PC-3 (cell line): ENCODE data around the gene SCN1A. TPM values are rescaled to one million over a fixed set of nuclear protein-coding genes. Genes with fewer than 3 reads are reported as not detected.

Source experiments
- ATAC-seq: fragments of 200-7000 bp; cut with Tn5 transposase; 2 replicates; pipeline ENCODE4 v1.9.1; 2020; ENCODE audit warnings: mild to moderate bottlenecking, moderate library complexity
- BruUV-seq: library from RNA; stranded (reverse); fragments of 400-500 nt; replicated peaks from 2 replicates; lab custom pipeline; 2021; lab: Mats Ljungman, UMichigan
- CTCF ChIA-PET: fragments of 300-600 bp; sonication (Branson Sonifier 250); formaldehyde crosslinking; loops from one replicate; lab custom pipeline; 2022; ENCODE audit warnings: antibody characterized with exemption; lab: Charles Lee
- POLR2A ChIA-PET: fragments of 300-600 bp; sonication (Branson Sonifier 250); formaldehyde crosslinking; loops from one replicate; lab custom pipeline; 2022; ENCODE audit warnings: antibody characterized with exemption; ENCODE audit not compliant: unreplicated experiment; lab: Charles Lee
- DNase-seq: peaks from one replicate; pipeline ENCODE4 v3.0.0-alpha.2; 2015
- H2AFZ ChIP-seq: fragments of 300-600 bp; sonication (generic); 2 replicates; pipeline ENCODE4 v1.6.0; 2016; ENCODE audit warnings: antibody characterized with exemption, low read length
- H3F3A ChIP-seq: fragments of 300-600 bp; sonication (generic); one replicate; pipeline ENCODE4 v1.6.0; 2017; ENCODE audit warnings: antibody characterized with exemption, low read length, control low read depth, mild to moderate bottlenecking; ENCODE audit not compliant: unreplicated experiment
- H3K27ac ChIP-seq: fragments of 300-600 bp; sonication (generic); 2 replicates; pipeline ENCODE4 v1.5.1; 2016; ENCODE audit warnings: mild to moderate bottlenecking, low read length
- H3K27me3 ChIP-seq: fragments of 300-600 bp; sonication (generic); 2 replicates; pipeline ENCODE4 v1.6.1; 2016; ENCODE audit warnings: low read length, mixed read lengths
- H3K36me3 ChIP-seq: fragments of 300-600 bp; sonication (generic); 2 replicates; pipeline ENCODE4 v1.6.1; 2016; ENCODE audit warnings: low read depth, mixed run types, low read length, mixed read lengths
- H3K4me1 ChIP-seq: fragments of 300-600 bp; sonication (generic); 2 replicates; pipeline ENCODE4 v1.5.1; 2016; ENCODE audit warnings: low read length; ENCODE audit not compliant: insufficient read depth
- H3K4me2 ChIP-seq: fragments of 300-600 bp; sonication (generic); 2 replicates; pipeline ENCODE4 v1.6.0; 2016; ENCODE audit warnings: low read length
- H3K4me3 ChIP-seq: fragments of 300-600 bp; sonication (generic); 2 replicates; pipeline ENCODE4 v1.5.1; 2016; ENCODE audit warnings: mild to moderate bottlenecking, low read length, mixed read lengths
- H3K79me2 ChIP-seq: fragments of 300-600 bp; sonication (generic); 2 replicates; pipeline ENCODE4 v1.6.1; 2017; ENCODE audit warnings: low read length, mixed read lengths
- H3K9ac ChIP-seq: fragments of 300-600 bp; sonication (generic); 2 replicates; pipeline ENCODE4 v1.6.0; 2016; ENCODE audit warnings: mild to moderate bottlenecking, low read length
- H3K9me2 ChIP-seq: fragments of 300-600 bp; sonication (generic); replicated peaks from 2 replicates; pipeline ENCODE4 v1.6.1; 2016; ENCODE audit warnings: mixed run types, low read length, mixed read lengths
- H3K9me3 ChIP-seq: fragments of 300-600 bp; sonication (generic); 2 replicates; pipeline ENCODE4 v1.6.1; 2016; ENCODE audit warnings: low read length, mixed read lengths
- H4K20me1 ChIP-seq: fragments of 300-600 bp; sonication (generic); 2 replicates; pipeline ENCODE4 v1.6.1; 2016; ENCODE audit warnings: low read length, mixed read lengths
- EZH2 ChIP-seq: fragments of 300-600 bp; sonication (generic); IDR thresholded peaks from one replicate; pipeline ENCODE4 v1.6.1; 2017; ENCODE audit warnings: antibody characterized with exemption, mild to moderate bottlenecking, low read length; ENCODE audit not compliant: unreplicated experiment
- EZH2phosphoT487 ChIP-seq: fragments of 300-600 bp; sonication (generic); IDR thresholded peaks from 2 replicates; pipeline ENCODE4 v1.6.1; 2018; ENCODE audit warnings: mild to moderate bottlenecking, antibody characterized with exemption, low read length, borderline replicate concordance
- intact Hi-C: fragments of 100-400 bp; cut with micrococcal nuclease; formaldehyde crosslinking; loops from 2 replicates; pipeline ENCODE4 v1.9.0; 2023
- total RNA-seq: library from RNA; depleted of rRNA; stranded (reverse); fragments of >200 nt; gene quantifications from 2 replicates; pipeline ENCODE4 v1.2.3, GENCODE V29; 2014
- TF ChIP-seq, protein P1 (sequence below): fragments of 300-600 bp; sonication (generic); conservative IDR thresholded peaks from 2 replicates; pipeline ENCODE4 v1.5.1; 2017; ENCODE audit warnings: antibody characterized with exemption, low read depth, mild to moderate bottlenecking, low read length

Gene SCN1A
- total RNA-seq, 1 experiment from 2014 or later = 0.04 TPM

GRCh38 chr2:166084301-166084700, 43.5 kb downstream of the SCN1A start:
- ATAC-seq = no peak
- H4K20me1 ChIP-seq = no peaks in the 10 kb centered on the region

DNA sequence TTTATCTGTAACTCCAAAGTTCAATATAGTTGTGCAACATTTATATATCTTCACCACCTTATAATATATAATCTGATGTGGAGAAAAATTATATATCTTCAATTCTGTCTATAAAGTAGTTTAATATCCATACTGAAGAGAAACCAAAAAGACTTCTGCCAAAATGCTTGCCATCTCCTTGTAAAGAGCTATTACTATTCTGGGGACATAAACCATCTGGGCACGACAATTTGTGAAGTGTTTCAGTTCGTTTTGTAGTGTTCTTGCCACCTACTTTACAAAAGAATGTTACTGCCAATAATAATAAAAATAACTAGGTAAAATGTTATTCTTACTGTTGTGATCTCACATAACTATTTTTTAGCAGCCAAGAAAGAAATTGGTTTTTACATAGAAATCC, 45.1 kb downstream of the SCN1A start:
- DNase-seq (no peak), ATAC-seq (no peak)
- Histone ChIP-seq H3F3A (no peaks in the 10 kb centered on the region), H2AFZ (no peak overlapping the region), H3K9ac (no peak overlapping the region), H3K27me3 (peaks cover 68% of the 10 kb centered on the region), H3K79me2 (no peaks in the 10 kb centered on the region), H3K36me3 (no peaks in the 10 kb centered on the region), H3K9me2 (no peaks in the 10 kb centered on the region), H4K20me1 (no peaks in the 10 kb centered on the region), H3K27ac (no peak overlapping the region), H3K4me2 (no peak overlapping the region), H3K4me1 (no peaks in the 10 kb centered on the region), H3K9me3 (no peaks in the 10 kb centered on the region), H3K4me3 (no peak overlapping the region)
- no peak for TF ChIP-seq EZH2
- TF ChIP-seq, protein P1, sequence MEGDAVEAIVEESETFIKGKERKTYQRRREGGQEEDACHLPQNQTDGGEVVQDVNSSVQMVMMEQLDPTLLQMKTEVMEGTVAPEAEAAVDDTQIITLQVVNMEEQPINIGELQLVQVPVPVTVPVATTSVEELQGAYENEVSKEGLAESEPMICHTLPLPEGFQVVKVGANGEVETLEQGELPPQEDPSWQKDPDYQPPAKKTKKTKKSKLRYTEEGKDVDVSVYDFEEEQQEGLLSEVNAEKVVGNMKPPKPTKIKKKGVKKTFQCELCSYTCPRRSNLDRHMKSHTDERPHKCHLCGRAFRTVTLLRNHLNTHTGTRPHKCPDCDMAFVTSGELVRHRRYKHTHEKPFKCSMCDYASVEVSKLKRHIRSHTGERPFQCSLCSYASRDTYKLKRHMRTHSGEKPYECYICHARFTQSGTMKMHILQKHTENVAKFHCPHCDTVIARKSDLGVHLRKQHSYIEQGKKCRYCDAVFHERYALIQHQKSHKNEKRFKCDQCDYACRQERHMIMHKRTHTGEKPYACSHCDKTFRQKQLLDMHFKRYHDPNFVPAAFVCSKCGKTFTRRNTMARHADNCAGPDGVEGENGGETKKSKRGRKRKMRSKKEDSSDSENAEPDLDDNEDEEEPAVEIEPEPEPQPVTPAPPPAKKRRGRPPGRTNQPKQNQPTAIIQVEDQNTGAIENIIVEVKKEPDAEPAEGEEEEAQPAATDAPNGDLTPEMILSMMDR = no peak
- TF ChIP-seq EZH2phosphoT487 = no peak
- intact Hi-C loops = no loop called here
- BruUV-seq = no TSS peak
- POLR2A ChIA-PET = no interaction called here
- CTCF ChIA-PET = no interaction called here

More at GRCh38 chr2:166084301-166084700, 43.5 kb downstream of the SCN1A start:
- Histone ChIP-seq H3K27ac (no peak overlapping the region), H3K9me3 (no peaks in the 10 kb centered on the region), H3K4me1 (no peaks in the 10 kb centered on the region), H3F3A (no peaks in the 10 kb centered on the region), H3K27me3 (peaks cover 61% of the 10 kb centered on the region), H3K4me3 (no peak overlapping the region), H3K36me3 (no peaks in the 10 kb centered on the region), H3K4me2 (no peak overlapping the region), H2AFZ (no peak overlapping the region), H3K9me2 (no peaks in the 10 kb centered on the region), H3K9ac (no peak overlapping the region), H3K79me2 (no peaks in the 10 kb centered on the region)
- CTCF ChIA-PET = no interaction called here
- TF ChIP-seq EZH2 (no peak), EZH2phosphoT487 (no peak)
- TF ChIP-seq, protein P1 = no peak
- BruUV-seq = no TSS peak
- DNase-seq = no peak
- intact Hi-C loops = no loop called here
- POLR2A ChIA-PET = no interaction called here

DNA sequence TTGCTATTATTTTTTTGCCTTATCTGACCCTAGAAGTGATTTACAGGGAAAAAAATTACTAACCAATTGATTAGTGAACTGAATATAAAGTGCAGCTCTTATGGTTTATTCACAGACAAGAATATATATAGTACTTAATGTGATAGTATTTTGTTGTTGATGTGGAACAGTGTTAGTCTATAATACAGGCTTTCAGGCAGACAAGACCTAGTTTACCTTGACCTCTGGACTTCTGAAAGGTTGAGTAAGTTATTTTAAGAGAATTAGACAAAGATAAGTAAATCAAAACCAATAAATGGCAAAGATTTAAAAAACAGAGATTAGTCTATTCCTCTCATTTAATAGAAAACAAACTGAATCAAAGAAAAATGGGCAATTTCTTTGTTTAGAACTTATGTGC, 46.0 kb downstream of the SCN1A start:
- Histone ChIP-seq H3K9ac (no peak overlapping the region), H2AFZ (no peak overlapping the region), H3K27me3 (peaks cover 76% of the 10 kb centered on the region), H3K79me2 (no peaks in the 10 kb centered on the region), H3K27ac (no peak overlapping the region), H3F3A (no peaks in the 10 kb centered on the region), H4K20me1 (no peaks in the 10 kb centered on the region), H3K9me2 (no peaks in the 10 kb centered on the region), H3K36me3 (no peaks in the 10 kb centered on the region), H3K4me1 (no peaks in the 10 kb centered on the region), H3K4me3 (no peak overlapping the region), H3K4me2 (no peak overlapping the region), H3K9me3 (no peaks in the 10 kb centered on the region)
- no peak for DNase-seq
- ChIA-PET POLR2A (no interaction called here), CTCF (no interaction called here)
- ATAC-seq = no peak
- intact Hi-C loops = no loop called here
- TF ChIP-seq EZH2 (no peak), EZH2phosphoT487 (no peak)
- TF ChIP-seq, protein P1 = no peak
- BruUV-seq = no TSS peak
